ENCODE results near the gene PAPOLA.

PAPOLA gene

DNA sequence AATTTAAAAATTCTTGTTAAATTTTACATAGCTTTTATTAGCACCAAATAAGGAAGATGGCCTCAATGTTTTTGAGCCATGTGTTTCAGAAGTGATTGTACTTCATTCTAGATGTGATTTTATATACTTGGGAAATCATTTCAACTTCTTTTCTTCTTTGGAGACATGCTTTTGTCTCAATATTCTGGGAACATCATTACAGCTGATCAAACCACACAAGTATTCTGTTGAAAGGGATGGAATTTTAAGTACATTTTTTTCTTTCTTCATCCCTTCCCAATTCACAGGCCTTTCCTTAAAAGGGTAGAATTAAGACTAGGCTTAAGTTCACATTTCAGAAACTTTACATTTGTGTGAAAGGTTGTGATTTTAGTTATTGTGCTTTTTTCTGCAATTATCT, 66.4 kb downstream of the PAPOLA start:
- no peak for DNase-seq

- no peak for DNase-seq
Measured at GRCh38 chr14:96571311-96571710, 69.1 kb downstream of the PAPOLA start.

DNA sequence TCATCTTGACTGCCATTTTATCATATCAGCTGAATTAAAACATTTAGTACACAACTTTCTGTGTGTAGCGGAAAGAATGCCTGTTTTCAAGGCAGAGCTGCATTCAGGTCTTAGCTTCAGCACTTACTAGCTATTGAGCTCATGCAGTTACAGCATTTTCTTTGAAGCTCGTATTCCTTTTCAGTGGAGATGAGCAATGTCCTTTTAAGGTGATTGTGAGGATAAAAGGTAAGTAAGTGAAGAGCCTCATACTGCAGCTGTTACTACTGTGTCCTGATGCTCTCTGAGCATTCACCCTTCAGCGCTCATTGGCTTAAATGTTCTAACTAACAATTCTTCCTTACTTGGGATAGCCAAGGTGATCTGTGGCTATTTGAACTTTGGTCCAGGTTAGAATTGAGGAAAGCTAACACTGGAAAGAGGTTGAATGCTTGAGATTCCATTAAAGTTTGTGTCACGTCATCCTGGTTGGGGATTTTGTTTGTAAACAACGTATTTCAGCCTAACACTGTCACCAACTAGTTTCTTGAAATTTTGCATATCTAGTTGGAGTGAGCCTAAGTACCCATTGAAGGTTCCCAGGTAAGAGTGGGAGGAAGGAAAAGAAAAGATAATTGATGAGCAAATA, 71.4 kb downstream of the PAPOLA start:
- no peak for DNase-seq

- DNase-seq, result no peak
Measured at GRCh38 chr14:96574171-96574632, 72.0 kb downstream of the PAPOLA start.

- DNase-seq, result no peak
Measured at GRCh38 chr14:96574633-96575632, 72.8 kb downstream of the PAPOLA start.

DNA sequence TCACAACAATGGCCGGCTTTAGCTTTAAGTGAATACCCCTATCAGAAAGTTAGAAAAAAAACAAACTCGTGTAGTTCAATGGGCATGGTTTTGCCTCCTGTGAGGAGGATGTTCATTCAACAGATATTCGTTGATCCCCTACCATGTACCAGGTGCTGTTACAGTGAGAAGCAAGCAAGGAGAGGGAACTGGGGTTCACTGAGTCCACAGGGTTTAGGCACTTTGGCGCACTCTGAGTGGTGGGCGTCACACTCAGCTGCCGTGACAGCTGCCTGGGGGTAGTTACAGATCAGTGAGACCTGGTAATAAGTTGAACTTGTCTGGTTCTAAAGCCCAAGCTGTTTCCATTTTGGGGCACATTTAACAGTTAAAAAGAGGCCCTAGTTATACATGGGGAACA, 74.2 kb downstream of the PAPOLA start:
- no peak for DNase-seq

DNA sequence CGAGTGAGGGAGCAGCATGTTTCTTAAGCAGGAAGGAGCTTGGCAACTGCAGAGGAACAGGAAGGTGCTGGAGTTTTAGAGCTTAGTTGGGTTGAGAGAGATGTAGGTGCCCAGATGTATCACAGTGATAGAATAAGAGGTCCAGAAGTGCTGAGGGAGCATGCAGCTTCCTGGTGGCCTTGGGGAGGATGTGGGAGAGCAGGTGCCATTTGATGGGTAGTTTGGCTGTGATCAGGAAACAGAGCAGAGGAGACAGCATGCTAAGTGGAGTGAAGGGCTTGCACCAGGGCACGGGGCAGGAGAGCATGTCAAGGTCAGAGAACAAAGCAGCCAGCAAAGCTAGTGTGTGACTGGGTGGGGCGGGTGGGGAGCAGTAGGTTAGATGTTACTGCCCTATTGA, 74.8 kb downstream of the PAPOLA start:
- DNase-seq, result no peak

GRCh38 chr14:96578619-96579018, 76.4 kb downstream of the PAPOLA start:
- no peak for DNase-seq

DNA sequence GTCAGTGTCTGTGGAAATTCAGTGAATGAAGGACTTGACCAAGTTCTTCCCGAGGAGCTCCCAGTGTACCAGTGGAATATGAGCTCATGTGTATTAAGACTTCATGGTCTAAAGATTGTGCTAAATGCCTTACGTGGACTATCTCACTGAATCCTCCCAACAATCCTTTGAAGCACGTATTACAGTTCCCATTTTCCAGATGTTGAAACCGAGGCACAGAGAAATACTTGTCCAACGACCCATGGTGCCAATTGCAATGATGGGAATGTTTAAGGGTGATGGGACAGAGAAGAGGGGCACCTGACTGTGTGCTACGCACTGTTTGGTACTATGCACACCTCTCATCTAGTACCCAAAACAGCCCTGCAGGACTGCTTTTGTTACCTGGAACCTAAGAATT, 77.2 kb downstream of the PAPOLA start:
- no peak for DNase-seq

- no peak for DNase-seq
Measured at GRCh38 chr14:96579855-96580254, 77.7 kb downstream of the PAPOLA start.

DNA sequence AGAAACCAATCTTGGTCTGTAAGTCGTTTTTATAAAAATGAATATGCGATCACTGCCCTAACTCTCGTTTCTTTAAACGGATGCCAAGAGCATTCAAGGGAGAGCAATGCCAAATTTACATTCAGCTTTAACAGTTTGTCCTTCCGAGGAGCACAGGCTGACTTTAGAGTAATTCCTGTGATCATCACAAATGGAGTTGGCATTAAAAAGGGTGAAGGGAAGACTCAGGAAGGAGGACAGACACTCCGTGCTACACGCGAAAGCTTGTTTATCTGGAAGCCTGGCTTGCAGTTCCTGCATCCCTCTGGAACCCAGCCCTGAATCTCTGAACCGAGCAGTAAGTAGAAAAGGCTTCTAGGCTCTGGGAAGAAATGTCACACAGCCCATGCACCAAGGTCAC, 78.4 kb downstream of the PAPOLA start:
- no peak for DNase-seq

DNA sequence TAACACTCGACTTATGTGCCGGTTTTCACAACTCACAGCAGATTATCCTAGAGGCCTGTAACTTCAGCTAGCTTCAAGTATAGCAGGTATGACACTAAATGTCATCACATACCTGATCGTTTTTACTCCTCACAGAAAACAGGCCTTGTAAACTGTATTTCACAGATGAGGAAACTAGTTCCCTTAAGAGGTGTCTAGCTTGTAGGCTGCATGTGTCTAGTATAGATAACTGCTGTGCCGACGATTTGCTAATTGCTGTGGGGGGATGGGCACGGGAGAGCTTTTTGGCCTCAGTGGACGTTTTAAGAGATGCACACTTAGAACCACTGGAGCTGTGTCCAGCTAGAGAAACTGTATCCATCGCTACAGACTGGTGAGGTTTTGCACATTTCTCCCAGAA, 78.8 kb downstream of the PAPOLA start:
- no peak for DNase-seq

DNA sequence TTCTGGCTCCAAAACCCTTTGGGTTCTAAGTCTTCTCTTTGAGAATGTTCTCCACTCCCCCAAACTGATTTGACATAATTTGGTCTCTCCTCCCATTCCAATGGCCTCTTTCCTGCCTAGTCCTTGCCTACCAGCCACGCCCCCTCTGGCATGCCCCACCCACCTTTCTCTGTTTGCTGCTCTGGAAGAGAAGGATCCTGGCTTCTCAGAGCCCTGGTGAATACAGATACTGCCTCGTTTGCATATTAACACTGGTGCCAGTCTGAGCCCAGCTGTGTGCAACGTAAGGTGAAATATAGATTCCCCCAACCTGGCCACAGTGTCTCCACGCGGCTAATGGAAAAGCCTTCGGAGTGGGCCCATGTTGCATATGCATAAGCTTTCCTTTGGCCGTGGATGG, 79.7 kb downstream of the PAPOLA start:
- no peak for DNase-seq

DNA sequence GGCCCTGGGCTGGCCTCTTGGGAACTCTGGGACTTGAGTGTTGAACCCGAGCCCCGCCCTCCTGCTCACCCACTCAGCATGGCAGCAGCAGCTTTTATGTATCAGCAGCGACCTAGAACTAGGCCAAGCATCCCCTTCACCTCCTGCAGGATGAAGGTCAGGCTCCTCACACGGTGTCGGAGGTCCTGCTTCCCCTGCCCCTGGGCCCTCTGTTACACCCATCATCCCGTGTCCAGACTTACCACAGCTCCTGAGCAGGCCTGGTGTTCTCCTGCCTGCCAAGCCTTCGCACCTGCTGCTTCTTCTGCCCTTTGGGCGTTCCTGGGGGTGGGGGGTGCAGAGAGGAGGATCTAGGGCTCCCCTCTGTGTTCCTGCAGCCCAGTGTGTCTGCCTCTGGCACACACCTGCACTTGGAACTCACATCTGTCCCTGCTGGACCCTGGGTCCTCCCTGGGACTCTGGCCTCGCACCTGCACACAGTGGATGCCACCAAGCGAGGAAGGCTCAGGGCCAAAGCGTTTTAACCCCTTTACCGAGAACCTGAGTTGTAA, 80.3 kb downstream of the PAPOLA start:
- no peak for DNase-seq

DNA sequence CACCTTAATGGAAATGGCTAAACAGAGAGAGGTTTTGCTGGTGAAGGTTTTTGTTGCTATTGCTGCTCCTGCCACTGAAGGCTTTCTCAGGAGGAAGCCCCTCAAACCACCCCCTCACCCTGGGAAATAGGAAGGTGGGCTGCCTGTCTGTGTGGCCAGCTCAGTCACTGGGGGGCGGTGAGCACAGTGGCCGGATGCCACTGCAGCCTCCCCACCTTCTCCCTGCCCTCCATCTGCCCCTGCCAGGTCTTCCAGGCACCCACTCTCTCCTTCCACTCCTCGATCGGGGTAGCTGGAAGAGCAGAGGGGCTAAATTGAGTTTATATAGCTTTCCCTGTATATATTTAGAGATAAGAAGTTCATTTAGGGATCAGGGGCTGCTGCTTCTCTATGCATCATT, 80.8 kb downstream of the PAPOLA start:
- no peak for DNase-seq

- DNase-seq, result no peak
Measured at GRCh38 chr14:96583569-96584041, 81.4 kb downstream of the PAPOLA start.

DNA sequence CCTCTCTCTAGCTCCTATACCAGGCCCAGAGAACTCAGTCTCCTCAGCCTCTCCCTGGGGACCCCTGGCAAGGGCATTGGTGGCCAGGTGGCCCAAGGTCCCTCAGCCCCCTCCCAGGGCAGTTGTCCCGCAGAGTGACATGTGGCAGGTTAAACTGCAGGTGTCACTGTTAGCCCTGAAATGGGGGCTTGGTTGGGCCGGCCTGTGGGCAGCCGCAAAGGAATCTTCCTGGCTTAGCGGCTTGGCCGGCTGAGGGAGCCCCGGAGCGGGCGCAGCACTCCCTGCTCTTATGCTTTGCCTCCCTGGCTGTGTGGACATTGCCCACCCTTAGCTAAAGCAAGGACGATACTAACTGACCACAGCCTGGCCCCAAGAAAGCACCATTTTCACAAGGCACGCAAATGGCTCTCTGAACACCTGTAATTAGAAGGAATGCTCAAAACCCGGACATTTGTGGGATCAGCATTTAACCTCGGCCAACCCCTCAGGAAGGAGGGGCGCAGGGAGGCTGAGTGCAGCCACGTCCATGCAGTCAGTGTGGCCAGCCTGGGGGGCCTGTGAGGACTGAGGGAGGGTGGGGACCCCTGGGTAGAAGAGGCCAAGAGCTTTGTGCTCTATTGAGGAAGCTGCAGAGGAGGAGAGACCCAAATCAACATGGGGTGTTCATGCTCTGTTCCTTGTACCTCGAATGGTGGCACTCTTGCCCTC, 82.2 kb downstream of the PAPOLA start:
- no peak for DNase-seq

- no peak for DNase-seq
Measured at GRCh38 chr14:96584907-96585671, 82.9 kb downstream of the PAPOLA start.

- DNase-seq, result no peak
Measured at GRCh38 chr14:96585672-96586013, 83.5 kb downstream of the PAPOLA start.

DNA sequence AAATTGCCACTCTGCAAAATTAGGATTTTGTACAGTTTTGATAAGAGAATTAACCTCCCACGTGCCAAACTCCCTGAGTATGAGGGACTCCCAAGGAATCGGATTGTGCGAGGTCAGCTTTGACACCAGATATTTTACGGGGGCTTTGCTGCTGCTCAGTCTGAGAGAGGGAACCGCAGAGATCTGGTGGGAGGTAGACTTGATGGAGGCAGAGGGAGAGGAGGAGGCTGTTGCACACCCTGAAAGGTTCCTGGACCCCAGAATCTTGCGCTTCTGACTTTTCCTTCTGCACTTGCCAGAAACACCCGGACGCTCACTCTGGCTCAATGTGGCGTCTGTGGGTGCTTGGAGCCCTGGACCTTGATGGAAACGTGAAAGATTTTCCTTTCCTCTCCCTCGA, 83.9 kb downstream of the PAPOLA start:
- no peak for DNase-seq

- no peak for DNase-seq
Measured at GRCh38 chr14:96586921-96587822, 85.0 kb downstream of the PAPOLA start.
